Skin of body (tissue), 2 donors: ENCODE data around the gene FAF2. TPM values are rescaled to one million over a fixed set of nuclear protein-coding genes. Genes with fewer than 3 reads are reported as not detected.

Source experiments
- DNase-seq: peaks from one replicate; lab custom pipeline; 2025; lab: John Stamatoyannopoulos, UW
- total RNA-seq: library from RNA; depleted of rRNA; stranded (reverse); fragments of >200 nt; gene quantifications from one replicate; pipeline ENCODE4 v1.2.3, GENCODE V29; 2014

Gene FAF2
- total RNA-seq, 1 donor from 2014 or later: 32.4 TPM

DNA sequence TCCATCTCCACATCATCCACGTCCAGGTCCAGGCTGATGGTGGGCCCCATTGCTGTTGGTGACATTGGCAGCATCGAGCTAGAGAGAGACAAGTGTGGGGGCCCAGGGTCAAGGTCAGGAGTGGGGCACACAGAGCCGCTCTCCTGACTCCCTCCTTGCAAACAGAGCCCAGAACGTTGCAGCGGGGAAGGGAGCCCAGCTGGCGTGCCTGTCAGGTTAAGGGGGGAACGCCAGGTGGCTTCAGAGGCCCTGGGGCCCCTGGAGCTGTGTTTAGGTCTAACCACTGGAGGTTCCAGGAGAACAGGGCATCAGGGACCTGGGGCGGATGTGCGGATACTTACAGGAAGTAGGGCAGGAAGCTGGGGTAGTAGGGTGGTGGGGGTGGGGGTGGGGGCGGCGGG is 81.6 kb downstream of the FAF2 start:
- DNase-seq: no peak

DNA sequence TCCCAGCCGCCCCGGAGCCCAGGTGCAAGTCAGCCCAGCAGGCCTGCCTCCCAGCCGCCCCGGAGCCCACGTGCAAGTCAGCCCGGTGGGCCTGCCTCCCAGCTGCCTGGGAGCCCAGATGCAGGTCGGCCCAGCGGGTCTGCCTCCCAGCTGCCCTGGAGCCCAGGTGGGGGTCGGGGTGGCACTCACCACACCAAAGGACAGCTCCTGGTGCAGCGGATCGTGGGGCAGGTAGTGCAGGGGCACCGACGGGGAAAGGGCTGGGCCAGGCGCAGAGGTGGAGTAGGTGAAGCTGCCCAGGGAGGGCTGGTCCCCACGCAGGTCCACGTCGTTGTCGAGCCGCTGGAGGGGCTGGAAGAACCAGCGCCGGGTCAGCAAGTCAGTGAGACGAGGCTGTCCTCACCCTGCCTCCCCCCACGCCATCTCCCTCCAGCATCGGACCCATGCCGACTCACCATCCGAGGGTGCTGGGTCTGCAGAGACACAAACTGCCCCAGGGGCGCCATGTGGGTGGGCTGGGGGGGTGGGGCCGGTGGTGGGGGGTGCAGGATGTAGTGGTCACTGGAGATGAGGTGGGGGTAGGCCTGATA is 82.3 kb downstream of the FAF2 start:
- DNase-seq: no peak

DNA sequence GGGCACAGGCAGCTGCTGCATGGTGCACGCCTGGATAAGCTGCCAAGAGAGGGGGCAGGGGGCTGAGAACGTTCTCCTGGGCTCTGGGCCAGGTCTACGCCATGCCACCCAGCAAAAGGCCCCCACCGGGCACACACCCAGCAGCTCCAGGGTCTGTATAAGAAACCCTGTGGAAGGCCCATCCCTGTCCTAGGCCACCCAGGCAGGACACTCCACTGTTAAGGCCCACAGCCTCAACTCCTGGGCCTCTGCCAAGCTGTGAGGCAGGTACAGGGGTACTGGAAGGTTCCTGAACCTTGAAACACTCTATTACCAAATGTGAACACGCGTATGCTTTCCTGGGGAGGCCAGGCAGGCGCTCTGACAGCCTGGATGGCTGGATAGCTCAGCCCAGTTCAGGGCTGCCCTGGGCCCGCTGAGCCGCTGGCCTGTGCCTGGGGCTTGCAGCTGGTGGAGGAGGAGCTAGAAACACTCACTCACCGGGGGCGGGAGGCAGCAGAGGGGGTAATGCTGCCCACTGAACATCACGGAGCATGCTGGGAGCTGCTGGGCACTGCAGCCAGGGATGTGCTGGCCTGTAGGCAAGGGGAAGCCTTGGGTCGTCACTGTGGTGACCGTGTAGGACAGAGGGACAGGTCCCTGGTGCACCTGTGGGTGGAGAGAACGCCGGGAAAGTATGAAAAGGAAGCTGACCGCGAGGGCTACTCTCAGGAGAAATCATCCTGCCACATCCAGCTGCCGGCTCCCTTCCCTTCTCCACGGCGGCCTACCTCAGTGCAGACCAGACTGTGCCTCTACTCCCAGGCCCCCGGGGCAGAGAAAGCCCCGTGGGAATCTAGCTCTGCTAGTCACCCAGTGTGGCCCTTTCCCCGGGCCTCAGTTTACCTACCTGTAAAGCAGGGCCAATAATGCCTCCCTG is 83.1 kb downstream of the FAF2 start:
- no peak for DNase-seq

DNA sequence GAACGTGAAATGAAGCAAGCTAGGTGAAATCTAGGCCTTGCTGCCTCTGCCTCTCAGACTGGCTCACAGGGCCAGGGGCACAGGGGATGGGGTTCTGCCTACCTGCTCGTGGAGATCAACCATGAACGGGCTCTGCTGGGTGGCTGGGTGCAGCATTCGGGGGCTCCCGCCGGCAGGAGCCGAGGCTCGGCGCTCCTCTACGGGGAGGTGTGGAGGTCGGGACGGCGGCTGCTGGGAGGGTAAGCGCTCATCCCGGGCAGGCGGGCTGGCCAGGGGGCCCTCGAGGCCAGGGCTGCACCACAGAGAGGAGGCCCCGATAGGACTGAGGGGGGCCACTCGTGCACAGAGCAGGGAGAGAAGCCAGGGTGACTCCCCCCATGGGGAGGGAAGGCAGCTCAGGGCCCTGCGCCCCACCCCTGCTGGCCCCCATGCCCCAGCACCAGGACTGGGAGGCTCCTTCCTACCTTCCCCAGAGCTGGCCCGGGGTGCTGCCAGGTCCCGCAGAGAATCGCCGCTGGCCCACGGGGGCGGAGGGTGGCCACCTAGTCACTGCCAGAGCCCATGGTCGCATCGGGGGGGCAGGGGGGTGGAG is 83.8 kb downstream of the FAF2 start:
- no peak for DNase-seq

DNA sequence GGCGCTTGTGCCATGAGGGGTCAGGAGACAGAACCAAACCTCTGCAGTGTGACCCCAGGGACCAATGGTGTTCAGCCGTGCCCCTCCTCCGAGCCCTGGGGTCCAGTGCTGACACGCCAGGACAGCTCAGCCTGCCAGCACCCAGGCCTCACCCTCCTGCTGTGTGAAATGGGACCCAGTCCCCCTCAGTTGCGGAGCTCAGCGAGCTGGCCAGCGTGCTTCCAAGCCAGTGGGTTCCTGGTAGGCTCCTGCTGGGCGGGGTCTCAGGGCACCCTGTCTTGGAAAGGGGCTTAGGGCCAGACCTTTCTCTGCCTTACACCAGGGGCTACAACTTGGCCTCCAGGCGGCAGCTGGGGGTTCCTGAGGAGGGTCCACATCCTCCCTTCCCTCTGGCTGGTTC is 84.6 kb downstream of the FAF2 start:
- DNase-seq: no peak

DNA sequence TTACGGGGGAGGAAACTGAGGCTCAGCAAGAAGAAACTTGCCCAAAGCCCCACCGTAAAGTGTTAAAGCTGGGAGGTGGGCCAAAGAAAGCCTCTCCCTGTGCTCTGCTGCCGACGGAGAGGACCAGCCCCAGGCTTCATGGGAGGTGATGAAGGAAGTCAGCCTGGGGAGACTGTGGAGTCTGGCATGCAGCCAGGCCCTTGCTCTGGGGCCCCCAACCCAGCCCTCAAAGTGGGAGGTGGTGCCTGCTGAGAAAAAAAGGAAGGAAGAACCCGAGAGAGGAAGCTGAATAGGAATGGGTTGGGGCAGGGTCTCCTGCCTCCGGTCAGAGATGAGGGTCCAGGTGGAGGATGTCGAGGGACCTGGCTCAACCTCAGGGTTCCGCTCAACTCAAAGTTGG is 85.2 kb downstream of the FAF2 start:
- DNase-seq: no peak

DNA sequence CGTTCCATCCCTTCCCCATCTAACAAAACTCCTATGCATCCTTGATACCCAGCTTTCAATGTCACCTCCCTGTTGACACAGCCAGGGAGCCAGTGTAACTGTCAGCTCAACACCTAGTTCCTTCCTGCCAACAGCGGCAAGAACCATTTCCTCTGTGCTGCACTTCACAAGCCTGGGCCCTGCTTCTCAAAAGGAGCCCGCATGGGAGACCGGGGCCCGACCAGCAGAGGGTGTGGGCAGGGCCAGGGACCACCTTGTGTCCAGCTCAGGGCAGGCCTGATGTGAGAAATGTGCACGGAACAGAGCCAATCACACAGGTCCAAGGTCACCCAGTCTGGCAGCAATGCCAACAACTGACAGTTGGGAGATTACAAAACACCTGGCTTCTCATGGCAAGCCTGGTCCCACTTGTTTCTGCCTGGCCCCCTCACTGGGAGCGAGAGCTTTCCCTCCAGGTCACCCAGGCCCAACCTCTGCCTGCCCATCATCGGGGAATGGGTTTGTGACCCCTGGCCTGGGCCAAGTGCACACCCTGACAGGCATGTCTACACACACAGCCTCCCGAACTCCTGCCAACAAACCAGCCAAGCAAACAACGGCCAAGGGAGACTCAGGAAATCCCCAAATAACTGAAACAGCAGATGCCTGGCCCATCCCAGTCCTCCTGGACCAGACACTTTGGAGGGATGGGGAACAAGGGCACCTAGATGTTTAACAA is 85.9 kb downstream of the FAF2 start:
- DNase-seq: no peak

DNA sequence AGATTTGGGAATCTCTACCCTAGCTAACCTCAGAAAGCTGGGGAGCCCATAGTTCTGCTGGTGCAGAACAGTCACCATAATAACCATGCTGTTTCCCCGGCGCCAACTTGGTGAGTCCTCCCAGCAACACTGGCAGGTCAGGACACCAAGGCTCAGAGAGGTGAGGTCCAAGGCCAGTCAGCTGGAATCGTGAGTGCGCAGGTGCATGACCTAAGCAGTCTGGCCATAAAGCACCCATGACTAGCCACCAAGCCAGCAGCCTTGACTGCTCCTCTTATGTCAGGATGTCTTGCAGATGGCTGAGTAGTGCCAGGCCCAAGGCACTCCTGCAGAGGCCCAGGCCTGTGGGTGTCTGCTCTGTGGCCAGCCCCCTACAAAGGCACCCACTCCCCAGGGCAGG is 86.5 kb downstream of the FAF2 start:
- no peak for DNase-seq

DNA sequence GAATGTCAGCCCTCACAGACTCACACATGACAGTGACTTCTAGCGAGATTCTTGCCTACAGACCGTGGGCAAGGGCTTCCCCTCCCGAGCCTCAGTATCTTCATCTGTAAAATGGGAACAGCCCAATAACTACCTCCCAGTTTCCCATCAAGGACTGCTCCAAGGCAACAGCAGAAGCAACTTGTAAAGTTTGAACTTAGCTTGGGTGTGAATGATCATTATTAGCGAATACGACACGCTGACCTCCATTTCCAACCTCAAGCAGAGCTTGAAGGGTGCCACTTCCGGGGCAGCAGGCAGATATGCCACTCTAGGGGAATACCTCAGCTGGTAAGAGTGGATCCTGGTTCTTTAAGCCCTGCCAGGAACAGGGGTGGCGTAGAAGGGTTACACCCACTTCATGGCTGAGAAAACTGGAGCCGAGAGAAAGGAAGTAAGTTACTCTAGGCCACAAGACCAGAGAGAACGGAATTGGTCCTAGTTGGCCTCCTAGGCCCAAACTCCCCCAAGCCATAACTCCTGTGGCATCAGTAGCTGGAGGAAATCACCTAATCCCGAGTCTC is 87.0 kb downstream of the FAF2 start:
- peak; percentile 39 for DNase-seq

DNA sequence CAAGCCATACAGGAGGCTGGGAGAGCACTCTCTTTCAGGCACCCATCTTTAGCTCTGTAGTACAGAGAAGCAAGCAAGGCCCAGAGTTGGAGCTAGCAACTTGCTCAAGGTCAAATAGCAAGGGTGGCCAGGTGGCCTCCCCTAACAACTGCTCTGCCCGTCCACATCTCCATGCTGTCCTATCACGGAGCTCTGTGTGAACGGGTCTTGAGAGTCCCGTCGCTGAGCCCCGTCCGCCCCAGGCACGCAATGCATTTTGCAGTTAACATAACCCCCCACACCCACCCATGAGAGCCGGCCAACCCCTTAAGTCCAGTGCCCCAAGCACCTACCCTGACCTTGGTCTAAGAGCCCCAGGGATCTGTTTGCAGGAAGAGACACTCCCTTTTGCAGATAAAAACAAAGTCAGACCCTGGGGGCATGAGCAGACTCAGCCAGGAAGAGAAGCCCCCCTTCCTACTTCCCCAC is 87.5 kb downstream of the FAF2 start:
- DNase-seq: no peak

DNA sequence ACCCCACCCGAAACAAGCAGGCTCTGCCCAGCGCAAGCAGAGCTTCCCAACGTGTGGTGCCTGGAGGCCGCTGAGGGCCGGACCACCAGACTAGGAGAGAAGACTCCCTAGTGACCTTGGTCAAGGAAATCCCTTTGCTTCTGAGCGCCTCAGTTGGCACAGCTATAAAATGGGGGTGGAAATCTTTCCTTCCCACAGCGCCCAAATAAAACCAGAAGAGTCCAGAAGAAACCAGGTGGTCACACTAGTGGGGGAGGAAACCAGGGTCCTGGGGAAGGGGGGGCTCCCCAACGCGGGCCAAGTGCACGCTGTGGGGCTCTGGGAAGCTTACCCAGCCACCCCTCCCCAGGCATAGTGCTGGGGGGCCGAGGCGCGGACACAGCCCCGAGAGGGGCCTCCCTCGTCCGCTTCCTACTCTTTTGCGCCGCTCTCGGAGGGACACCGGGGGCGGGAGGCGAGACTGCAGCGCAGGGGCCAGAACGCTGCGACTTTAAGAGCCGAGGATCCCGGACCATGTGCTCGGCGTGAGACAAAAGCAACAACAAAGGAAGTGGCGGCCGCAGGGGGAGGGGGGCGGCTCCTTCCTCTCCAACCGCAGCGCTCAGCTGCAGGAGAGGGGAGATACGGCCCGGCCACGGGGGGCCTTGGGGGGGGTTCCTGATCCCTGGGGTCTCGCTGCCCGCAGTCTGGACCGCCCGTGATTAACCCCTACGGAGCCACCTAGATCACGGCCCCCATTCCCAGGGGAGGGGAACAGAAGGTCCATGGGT is 88.1 kb downstream of the FAF2 start:
- peak; percentile 80 for DNase-seq

DNA sequence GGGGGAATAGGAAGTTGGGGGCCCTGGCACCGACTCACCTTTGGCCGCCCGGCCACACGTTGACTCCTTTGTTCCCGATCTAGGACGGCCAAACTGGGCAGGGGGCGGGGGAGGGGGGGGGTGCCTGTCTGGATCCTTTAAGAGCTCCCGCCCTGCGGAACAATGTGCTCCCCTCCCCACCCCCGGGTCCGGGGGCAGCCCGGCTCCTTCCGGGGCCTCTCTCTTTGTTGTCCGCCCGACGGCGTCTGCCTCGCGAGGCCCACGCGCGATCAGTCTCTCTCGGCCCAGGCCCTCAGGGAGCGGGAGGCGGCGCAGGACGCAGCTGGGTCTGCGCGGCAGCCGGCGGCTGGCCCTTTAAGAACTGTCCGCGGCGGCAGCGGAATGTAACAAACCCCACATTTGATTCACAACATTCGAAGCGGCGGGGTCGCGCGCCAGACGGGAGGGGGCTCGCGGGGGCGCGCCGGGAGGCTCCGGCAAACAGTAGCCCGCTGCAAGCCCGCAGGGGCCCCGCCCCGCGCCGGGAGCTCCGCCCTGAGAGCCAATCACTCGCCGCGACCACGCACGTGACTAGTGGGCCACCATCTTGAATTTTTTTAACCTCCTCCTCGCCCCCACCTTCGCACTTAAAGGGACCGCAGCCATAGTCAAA is 88.8 kb downstream of the FAF2 start, which contains the start of gene RNF44:
Gene RNF44 (minus strand): TSS at position 501 of the 652 bp plus-strand sequence. CDS start 4,930 bp downstream, outside the sequence.
- DNase-seq: peak; percentile 99

DNA sequence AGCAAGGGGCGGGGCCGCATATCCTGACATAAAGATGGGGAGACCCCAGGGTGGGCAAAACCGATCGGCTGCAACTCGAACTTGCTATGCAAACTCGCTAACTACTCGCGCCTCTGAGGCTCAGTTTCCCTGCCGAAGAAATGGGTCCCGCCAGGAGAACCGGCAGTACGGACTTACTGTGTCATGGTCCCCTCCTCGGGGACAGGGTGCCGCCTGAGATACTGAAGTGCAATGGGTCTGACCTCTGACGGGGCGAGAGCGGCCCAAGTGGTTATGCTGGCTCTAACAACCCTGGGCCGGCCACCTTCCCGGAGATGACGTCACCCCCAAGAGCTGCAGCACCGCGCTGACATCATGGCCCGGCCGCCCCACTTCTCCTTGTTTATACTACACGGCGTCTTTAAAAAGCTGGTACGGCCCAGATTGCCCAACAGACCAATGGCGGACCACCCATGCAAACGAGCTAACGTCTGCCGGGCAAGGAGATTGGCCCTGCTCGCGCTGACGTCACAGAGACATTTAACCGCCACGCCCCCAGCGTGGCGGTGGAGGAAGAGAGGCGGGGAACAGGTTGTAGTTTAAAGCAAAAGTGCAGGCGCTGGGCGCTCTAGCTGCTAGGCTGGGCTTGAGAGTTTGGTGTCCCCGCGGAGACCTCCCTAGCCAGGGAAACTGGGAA is 89.5 kb downstream of the FAF2 start:
- peak; percentile 99 for DNase-seq

DNA sequence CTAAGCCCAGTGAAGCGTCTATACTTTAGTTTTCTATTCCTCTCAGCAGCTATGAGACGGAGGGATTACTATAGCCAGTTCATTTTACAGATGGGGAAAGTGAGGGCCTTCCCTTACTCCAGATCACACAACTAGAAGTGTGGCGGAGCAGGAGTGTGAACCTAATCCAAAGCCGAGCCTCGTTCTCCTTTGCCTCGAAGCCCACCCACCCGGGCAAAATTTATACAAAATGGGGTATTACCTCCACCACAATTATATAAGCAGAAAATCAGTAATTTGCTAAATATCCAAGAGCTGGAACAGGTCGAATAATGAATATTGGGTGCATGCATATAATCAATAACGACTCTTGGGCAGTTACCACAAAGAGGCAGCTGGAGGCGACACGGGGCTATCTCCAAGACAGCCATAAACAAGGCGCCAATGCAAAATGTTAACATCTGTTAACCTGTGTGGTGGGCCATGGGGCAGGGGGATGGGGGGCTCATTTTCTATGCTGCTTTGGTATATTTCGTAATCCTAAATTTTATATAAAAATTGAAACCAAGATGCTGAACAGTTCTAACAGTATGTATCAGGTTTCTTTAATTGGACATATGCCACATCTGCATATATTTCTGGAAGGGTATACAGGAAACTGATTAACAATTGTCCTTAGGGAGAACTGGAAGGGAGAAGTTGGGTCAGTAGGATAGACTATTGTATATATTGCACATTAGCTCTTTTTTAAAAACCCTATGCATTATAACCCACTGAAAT is 90.2 kb downstream of the FAF2 start:
- no peak for DNase-seq

DNA sequence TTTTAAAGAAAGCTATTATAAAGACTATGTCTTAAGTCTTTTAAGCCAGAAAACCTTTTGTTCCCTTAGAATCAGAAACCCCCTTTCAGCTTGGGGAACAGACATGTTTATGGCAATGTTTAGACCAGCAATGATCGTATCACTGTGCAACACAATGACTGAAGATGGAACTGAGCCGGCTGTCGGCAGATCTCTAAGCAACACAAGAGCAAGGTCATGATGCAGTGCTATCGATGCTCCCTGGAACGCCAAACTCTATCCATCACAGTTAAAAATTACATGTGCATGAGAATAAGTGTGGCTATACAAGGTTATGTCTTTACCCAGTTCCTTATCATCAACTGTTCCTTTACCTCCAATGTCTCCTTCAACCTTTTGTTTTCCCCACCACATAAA is 90.8 kb downstream of the FAF2 start:
- DNase-seq: no peak

DNA sequence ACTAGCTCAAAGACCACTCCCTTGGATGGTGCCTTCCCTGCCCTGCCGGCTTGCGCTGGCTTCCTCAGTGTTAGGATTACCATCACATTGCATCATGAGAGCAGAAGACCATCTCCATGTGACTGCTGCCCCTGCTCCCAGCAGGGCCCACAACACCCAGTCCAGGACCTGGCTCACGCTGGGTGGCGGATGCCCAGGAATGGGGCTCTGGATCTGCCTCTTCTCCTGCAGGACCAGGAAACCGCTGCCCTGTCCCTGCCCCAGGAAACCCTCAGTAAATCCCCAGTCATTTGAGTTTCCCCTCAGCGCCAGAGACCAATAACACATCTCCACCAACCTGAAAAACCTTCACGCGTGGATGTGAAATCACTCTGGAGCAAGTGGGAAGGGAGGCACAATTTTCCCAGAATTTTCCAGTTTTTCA is 92.3 kb downstream of the FAF2 start:
- DNase-seq: no peak

DNA sequence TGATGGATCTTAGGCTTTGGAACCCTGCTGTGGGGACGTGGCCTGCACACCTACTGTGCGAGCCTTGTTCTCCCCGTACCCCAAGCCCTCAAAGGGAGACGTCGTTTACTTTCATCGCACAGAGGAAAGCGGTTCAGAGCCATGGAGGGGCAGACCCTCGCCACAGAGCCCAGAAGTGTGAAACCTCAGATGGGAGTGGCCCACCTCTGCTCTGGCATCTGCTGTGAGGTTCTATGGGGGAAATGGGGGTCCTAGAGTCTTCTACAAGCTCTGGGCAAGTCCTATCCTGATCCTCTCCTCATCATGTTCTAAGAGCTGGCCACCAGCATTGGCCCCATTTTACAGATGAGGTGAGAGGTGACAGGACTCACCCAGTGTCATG is 92.8 kb downstream of the FAF2 start:
- DNase-seq: no peak

DNA sequence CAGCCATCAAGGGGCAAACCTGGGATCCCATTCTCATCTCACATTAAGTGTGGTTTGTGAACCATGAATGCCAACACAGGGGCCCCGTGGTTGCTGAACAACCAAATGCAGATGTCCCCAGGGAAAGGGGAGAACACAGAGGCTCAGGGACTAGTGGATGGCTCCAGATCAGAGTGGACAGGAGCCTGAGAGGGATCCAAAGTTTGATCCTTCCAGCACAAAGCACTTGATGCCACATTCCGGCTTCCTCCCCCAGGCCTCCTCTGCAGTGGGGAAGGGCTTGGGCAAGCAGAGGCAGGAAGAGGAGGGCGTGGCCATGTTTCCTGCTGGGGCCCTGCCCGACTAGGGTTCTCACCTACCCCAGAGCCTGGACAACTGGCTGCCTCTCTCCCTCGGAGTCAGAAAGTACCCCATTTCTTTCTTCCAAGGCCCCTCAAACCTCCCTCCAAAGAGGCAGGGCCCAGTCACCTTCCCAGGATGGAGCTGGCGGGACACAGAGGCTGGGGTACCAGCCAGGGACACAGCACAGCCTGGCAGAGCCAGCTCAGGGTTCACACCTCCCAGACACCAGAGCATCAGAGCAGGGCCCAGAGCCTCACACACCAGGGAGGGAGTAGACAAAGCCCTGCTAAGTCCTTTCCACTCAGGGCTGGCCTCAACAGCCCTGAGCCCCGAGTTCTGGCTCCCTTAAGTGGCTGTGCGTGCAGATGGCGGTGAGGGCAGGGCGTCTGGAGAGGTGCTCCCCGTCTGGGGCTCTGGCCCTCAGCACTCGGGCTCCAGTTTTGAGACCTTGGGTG is 93.4 kb downstream of the FAF2 start:
- DNase-seq: no peak
